IPS-20b (cell line): Measurements from ENCODE around the gene SERGEF.
"Not testable (repeated sequence)": the region's sequence is repeated elsewhere in the genome, so short reads cannot be mapped to it uniquely, and the experiment has no call there.

ENCODE experiments used
- H3K27ac ChIP-seq: one replicate; pipeline ENCODE4 v1.5.1; 2013; ENCODE audit warnings: low read length
- H3K27me3 ChIP-seq: 2 replicates; pipeline ENCODE4 v1.6.1; 2013; ENCODE audit warnings: mild to moderate bottlenecking, low read length, inconsistent platforms; ENCODE audit not compliant: insufficient read depth
- H3K36me3 ChIP-seq: 2 replicates; pipeline ENCODE4 v1.6.1; 2013; ENCODE audit warnings: low read depth, mild to moderate bottlenecking, inconsistent platforms, low read length, moderate library complexity; ENCODE audit not compliant: insufficient read depth
- H3K4me1 ChIP-seq: 2 replicates; pipeline ENCODE4 v1.6.1; 2013; ENCODE audit warnings: mild to moderate bottlenecking, control low read depth, inconsistent platforms, low read length, moderate library complexity; ENCODE audit not compliant: insufficient read depth
- H3K4me3 ChIP-seq: 2 replicates; pipeline ENCODE4 v1.5.1; 2013; ENCODE audit warnings: mild to moderate bottlenecking, low read length, inconsistent platforms
- H3K9ac ChIP-seq: 2 replicates; pipeline ENCODE4 v1.6.1; 2013; ENCODE audit warnings: low read depth, mild to moderate bottlenecking, inconsistent platforms, low read length, moderate library complexity
- H3K9me3 ChIP-seq: 2 replicates; pipeline ENCODE4 v1.6.1; 2013; ENCODE audit warnings: mild to moderate bottlenecking, low read depth, low read length, inconsistent platforms; ENCODE audit not compliant: insufficient read depth

The SERGEF gene

GRCh38 chr11:17897495-17897894 lies 115.4 kb downstream of the SERGEF start:
- Histone ChIP-seq H3K4me3 (no peak overlapping the region), H3K9ac (no peak overlapping the region), H3K27me3 (no peaks in the 10 kb centered on the region), H3K27ac (no peak overlapping the region), H3K9me3 (no peaks in the 10 kb centered on the region), H3K4me1 (no peaks in the 10 kb centered on the region), H3K36me3 (no peaks in the 10 kb centered on the region)

- not testable (repeated sequence) for H3K9ac ChIP-seq, H3K36me3 ChIP-seq, H3K27me3 ChIP-seq, H3K4me3 ChIP-seq, H3K9me3 ChIP-seq, H3K4me1 ChIP-seq, H3K27ac ChIP-seq
Observed at GRCh38 chr11:17896496-17897151, 116.2 kb downstream of the SERGEF start.

- H3K36me3 ChIP-seq, result no peaks in the 10 kb centered on the region
- no peak overlapping the region for H3K4me3 ChIP-seq
- H3K9ac ChIP-seq, result no peak overlapping the region
- no peaks in the 10 kb centered on the region for H3K9me3 ChIP-seq
- no peaks in the 10 kb centered on the region for H3K27me3 ChIP-seq
- H3K27ac ChIP-seq, result no peak overlapping the region
- H3K4me1 ChIP-seq, result no peaks in the 10 kb centered on the region
Observed at GRCh38 chr11:17894929-17895658, 117.8 kb downstream of the SERGEF start.

- H3K9ac ChIP-seq, result no peak overlapping the region
- H3K36me3 ChIP-seq, result no peaks in the 10 kb centered on the region
- no peaks in the 10 kb centered on the region for H3K27me3 ChIP-seq
- no peak overlapping the region for H3K27ac ChIP-seq
- H3K9me3 ChIP-seq, result no peaks in the 10 kb centered on the region
- no peak overlapping the region for H3K4me3 ChIP-seq
- H3K4me1 ChIP-seq, result peaks cover 3% of the 10 kb centered on the region; the same call in 1 of the 2 replicates
Observed at GRCh38 chr11:17892409-17892808, 120.4 kb downstream of the SERGEF start.

GRCh38 chr11:17890325-17890724 lies 122.5 kb downstream of the SERGEF start:
- H3K36me3 ChIP-seq, result no peaks in the 10 kb centered on the region
- no peak overlapping the region for H3K9ac ChIP-seq
- H3K4me3 ChIP-seq, result no peak overlapping the region
- peaks cover 6% of the 10 kb centered on the region; the same call in 1 of the 2 replicates for H3K4me1 ChIP-seq
- H3K27ac ChIP-seq, result no peak overlapping the region
- H3K9me3 ChIP-seq, result no peaks in the 10 kb centered on the region
- no peaks in the 10 kb centered on the region for H3K27me3 ChIP-seq

GRCh38 chr11:17887779-17888178 lies 125.1 kb downstream of the SERGEF start:
- Histone ChIP-seq H3K9ac (no peak overlapping the region), H3K36me3 (no peaks in the 10 kb centered on the region), H3K4me3 (no peak overlapping the region), H3K4me1 (peaks cover 6% of the 10 kb centered on the region; the same call in 1 of the 2 replicates), H3K27me3 (no peaks in the 10 kb centered on the region), H3K9me3 (no peaks in the 10 kb centered on the region), H3K27ac (no peak overlapping the region)

- Histone ChIP-seq H3K9ac (no peak overlapping the region), H3K36me3 (no peaks in the 10 kb centered on the region), H3K9me3 (no peaks in the 10 kb centered on the region), H3K27ac (no peak overlapping the region), H3K4me1 (peaks cover 13% of the 10 kb centered on the region; the same call in 1 of the 2 replicates), H3K27me3 (no peaks in the 10 kb centered on the region), H3K4me3 (no peak overlapping the region)
Observed at GRCh38 chr11:17883946-17884345, 128.9 kb downstream of the SERGEF start.

- Histone ChIP-seq H3K36me3 (no peaks in the 10 kb centered on the region), H3K9ac (no peak overlapping the region), H3K27ac (no peak overlapping the region), H3K4me3 (no peak overlapping the region), H3K9me3 (no peaks in the 10 kb centered on the region), H3K4me1 (peaks cover 13% of the 10 kb centered on the region; the same call in 1 of the 2 replicates), H3K27me3 (no peaks in the 10 kb centered on the region)
Observed at GRCh38 chr11:17883057-17883456, 129.8 kb downstream of the SERGEF start.

- Histone ChIP-seq H3K27me3 (no peaks in the 10 kb centered on the region), H3K4me1 (peaks cover 7% of the 10 kb centered on the region; the same call in 1 of the 2 replicates), H3K9me3 (no peaks in the 10 kb centered on the region), H3K27ac (no peak overlapping the region), H3K4me3 (no peak overlapping the region), H3K36me3 (no peaks in the 10 kb centered on the region), H3K9ac (no peak overlapping the region)
Observed at GRCh38 chr11:17878743-17879142, 134.1 kb downstream of the SERGEF start.

- no peak overlapping the region for H3K9ac ChIP-seq
- no peak overlapping the region for H3K27ac ChIP-seq
- H3K4me1 ChIP-seq, result peaks cover 7% of the 10 kb centered on the region; the same call in 1 of the 2 replicates
- H3K27me3 ChIP-seq, result no peaks in the 10 kb centered on the region
- H3K4me3 ChIP-seq, result no peak overlapping the region
- no peaks in the 10 kb centered on the region for H3K36me3 ChIP-seq
- H3K9me3 ChIP-seq, result no peaks in the 10 kb centered on the region
Observed at GRCh38 chr11:17877886-17878285, 135.0 kb downstream of the SERGEF start.

- Histone ChIP-seq H3K4me1 (peaks cover 7% of the 10 kb centered on the region; the same call in 1 of the 2 replicates), H3K27ac (no peak overlapping the region), H3K9ac (no peak overlapping the region), H3K27me3 (no peaks in the 10 kb centered on the region), H3K9me3 (no peaks in the 10 kb centered on the region), H3K4me3 (no peak overlapping the region), H3K36me3 (no peaks in the 10 kb centered on the region)
Observed at GRCh38 chr11:17876827-17877226, 136.0 kb downstream of the SERGEF start.

- no peak overlapping the region for H3K9ac ChIP-seq
- H3K27ac ChIP-seq, result no peak overlapping the region
- no peaks in the 10 kb centered on the region for H3K36me3 ChIP-seq
- peaks cover 7% of the 10 kb centered on the region; the same call in 1 of the 2 replicates for H3K4me1 ChIP-seq
- H3K27me3 ChIP-seq, result no peaks in the 10 kb centered on the region
- no peaks in the 10 kb centered on the region for H3K9me3 ChIP-seq
- H3K4me3 ChIP-seq, result no peak overlapping the region
Observed at GRCh38 chr11:17875891-17876290, 137.0 kb downstream of the SERGEF start.
